ENCODE measurements around the gene IL3RA. TPM values are rescaled to one million over a fixed set of nuclear protein-coding genes. Genes with fewer than 3 reads are reported as not detected.
A peak's percentile ranks its signal among the peaks of the same experiment; 100 is the strongest.

IL3RA gene
- total RNA-seq, 4 donors from 2014 or later = 5.2 to 38.3 (median 20.6) TPM

- ATAC-seq (ENCODE audit: low FRiP score) = no peak
- peak; percentile 9 for DNase-seq (ENCODE audit: low spot score)
- TF ChIP-seq CTCF (IDR thresholded peaks at IDR 0.05) = no peak
These were observed 18.8 kb downstream of the IL3RA start for GRCh38 chrX:1355131-1356046.

GRCh38 chrX:1357993-1358392 is 21.4 kb downstream of the IL3RA start:
- DNase-seq (ENCODE audit: low spot score) (no peak), ATAC-seq (ENCODE audit: low FRiP score) (no peak)
- TF ChIP-seq CTCF (IDR thresholded peaks at IDR 0.05) = no peak

GRCh38 chrX:1358793-1359476 is 22.4 kb downstream of the IL3RA start:
- ATAC-seq (ENCODE audit: low FRiP score) = no peak
- DNase-seq (ENCODE audit: low spot score) = peak; percentile 17
- TF ChIP-seq CTCF (IDR thresholded peaks at IDR 0.05) = no peak

- TF ChIP-seq CTCF (IDR thresholded peaks at IDR 0.05) = no peak
- DNase-seq (ENCODE audit: low spot score) (no peak), ATAC-seq (ENCODE audit: low FRiP score) (no peak)
These were observed 22.9 kb downstream of the IL3RA start for GRCh38 chrX:1359477-1359873.

GRCh38 chrX:1360171-1360570 is 23.6 kb downstream of the IL3RA start:
- ATAC-seq (ENCODE audit: low FRiP score) (no peak), DNase-seq (ENCODE audit: low spot score) (no peak)
- no peak for TF ChIP-seq CTCF (IDR thresholded peaks at IDR 0.05)

GRCh38 chrX:1361275-1361674 is 24.7 kb downstream of the IL3RA start:
- ATAC-seq (ENCODE audit: low FRiP score) (no peak), DNase-seq (ENCODE audit: low spot score) (peak; percentile 15)
- TF ChIP-seq CTCF (IDR thresholded peaks at IDR 0.05) = no peak
